ENCODE data around the gene PNPLA7. TPM values are rescaled to one million over a fixed set of nuclear protein-coding genes. Genes with fewer than 3 reads are reported as not detected.
"Not testable (repeated sequence)": the region's sequence is repeated elsewhere in the genome, so short reads cannot be mapped to it uniquely, and the experiment has no call there.

PNPLA7 gene
- total RNA-seq, 1 donor from 2014 or later: 8.8 TPM

DNA sequence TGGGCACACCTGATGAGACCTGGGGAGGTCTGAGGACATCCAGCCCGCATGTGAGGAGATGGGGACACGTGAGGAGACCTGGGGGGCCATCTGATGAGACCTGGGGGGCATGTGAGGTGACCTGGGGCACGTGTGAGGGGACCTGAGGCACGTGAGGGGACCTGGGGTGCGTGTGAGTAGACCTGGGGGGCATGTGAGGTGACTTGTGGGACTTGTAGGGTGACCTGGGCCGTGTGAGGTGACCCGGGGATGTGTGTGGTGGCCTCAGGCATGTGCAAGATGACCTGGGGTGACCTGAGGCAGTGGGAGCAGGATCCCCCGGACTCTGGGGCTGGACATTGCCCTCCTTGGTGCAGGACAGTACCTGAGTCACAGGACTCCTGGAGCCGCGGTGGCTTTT lies 30.6 kb downstream of the PNPLA7 start:
- no peak overlapping the region for H3K27ac Mint-ChIP-seq
- H3K27me3 Mint-ChIP-seq: no peaks in the 10 kb centered on the region
- H3K4me1 Mint-ChIP-seq (ENCODE audit: low read depth): no peaks in the 10 kb centered on the region
- no peak for DNase-seq (ENCODE audit: low spot score, unreplicated experiment)
- no peaks in the 10 kb centered on the region for H3K36me3 Mint-ChIP-seq (ENCODE audit: insufficient read depth)
- no peaks in the 10 kb centered on the region for H3K9me3 Mint-ChIP-seq (ENCODE audit: low read depth)
- TF ChIP-seq CTCF (IDR thresholded peaks at IDR 0.05; ENCODE audit: unreplicated experiment): no peak
- H3K4me3 Mint-ChIP-seq (ENCODE audit: low read depth): no peak overlapping the region

DNA sequence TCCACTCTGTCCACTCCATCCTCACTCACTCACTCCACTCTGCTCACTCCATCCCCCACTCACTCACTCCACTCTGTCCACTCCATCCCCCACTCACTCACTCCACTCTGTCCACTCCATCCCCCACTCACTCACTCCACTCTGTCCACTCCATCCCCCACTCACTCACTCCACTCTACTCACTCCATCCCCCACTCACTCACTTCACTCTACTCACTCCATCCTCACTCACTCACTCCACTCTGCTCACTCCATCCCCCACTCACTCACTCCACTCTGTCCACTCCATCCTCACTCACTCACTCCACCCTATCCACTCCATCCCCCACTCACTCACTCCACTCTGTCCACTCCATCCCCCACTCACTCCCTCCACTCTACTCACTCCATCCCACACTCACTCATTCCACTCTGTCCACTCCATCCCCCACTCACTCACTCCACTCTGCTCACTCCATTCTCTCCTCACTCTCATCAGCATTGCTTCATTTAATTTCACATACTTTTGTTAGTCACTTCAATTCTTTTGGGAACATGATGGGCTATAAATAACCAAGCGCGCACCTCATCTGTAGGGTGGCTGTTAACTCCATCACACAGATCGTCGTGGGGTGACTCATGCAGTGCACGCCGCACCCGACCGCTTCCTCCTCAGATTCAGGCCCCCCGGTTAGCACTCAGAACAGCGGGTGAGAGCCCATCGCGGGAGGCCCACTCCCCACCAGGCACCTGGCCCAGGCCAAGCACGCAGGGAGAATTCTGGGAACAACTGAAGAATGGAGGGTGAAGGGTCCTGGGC lies 31.3 kb downstream of the PNPLA7 start:
- H3K27me3 Mint-ChIP-seq; H3K4me3 Mint-ChIP-seq (ENCODE audit: low read depth); H3K36me3 Mint-ChIP-seq (ENCODE audit: insufficient read depth); DNase-seq (ENCODE audit: low spot score, unreplicated experiment); H3K27ac Mint-ChIP-seq; H3K9me3 Mint-ChIP-seq (ENCODE audit: low read depth); H3K4me1 Mint-ChIP-seq (ENCODE audit: low read depth): not testable (repeated sequence)

- H3K9me3 Mint-ChIP-seq (ENCODE audit: low read depth): no peaks in the 10 kb centered on the region
- H3K4me1 Mint-ChIP-seq (ENCODE audit: low read depth): peaks cover 2% of the 10 kb centered on the region
- H3K4me3 Mint-ChIP-seq (ENCODE audit: low read depth): no peak overlapping the region
- no peak for TF ChIP-seq CTCF (IDR thresholded peaks at IDR 0.05; ENCODE audit: unreplicated experiment)
- DNase-seq (ENCODE audit: low spot score, unreplicated experiment): no peak
- H3K36me3 Mint-ChIP-seq (ENCODE audit: insufficient read depth): peaks cover 3% of the 10 kb centered on the region
- no peak overlapping the region for H3K27ac Mint-ChIP-seq
- no peaks in the 10 kb centered on the region for H3K27me3 Mint-ChIP-seq
Observed at GRCh38 chr9:137516144-137516917, 33.9 kb downstream of the PNPLA7 start.

GRCh38 chr9:137515338-137515724 lies 34.9 kb downstream of the PNPLA7 start:
- H3K27me3 Mint-ChIP-seq: no peaks in the 10 kb centered on the region
- TF ChIP-seq CTCF (IDR thresholded peaks at IDR 0.05; ENCODE audit: unreplicated experiment): no peak
- H3K36me3 Mint-ChIP-seq (ENCODE audit: insufficient read depth): peaks cover 3% of the 10 kb centered on the region
- no peak overlapping the region for H3K4me3 Mint-ChIP-seq (ENCODE audit: low read depth)
- no peaks in the 10 kb centered on the region for H3K9me3 Mint-ChIP-seq (ENCODE audit: low read depth)
- H3K4me1 Mint-ChIP-seq (ENCODE audit: low read depth): peaks cover 2% of the 10 kb centered on the region
- DNase-seq (ENCODE audit: low spot score, unreplicated experiment): no peak
- no peak overlapping the region for H3K27ac Mint-ChIP-seq

DNA sequence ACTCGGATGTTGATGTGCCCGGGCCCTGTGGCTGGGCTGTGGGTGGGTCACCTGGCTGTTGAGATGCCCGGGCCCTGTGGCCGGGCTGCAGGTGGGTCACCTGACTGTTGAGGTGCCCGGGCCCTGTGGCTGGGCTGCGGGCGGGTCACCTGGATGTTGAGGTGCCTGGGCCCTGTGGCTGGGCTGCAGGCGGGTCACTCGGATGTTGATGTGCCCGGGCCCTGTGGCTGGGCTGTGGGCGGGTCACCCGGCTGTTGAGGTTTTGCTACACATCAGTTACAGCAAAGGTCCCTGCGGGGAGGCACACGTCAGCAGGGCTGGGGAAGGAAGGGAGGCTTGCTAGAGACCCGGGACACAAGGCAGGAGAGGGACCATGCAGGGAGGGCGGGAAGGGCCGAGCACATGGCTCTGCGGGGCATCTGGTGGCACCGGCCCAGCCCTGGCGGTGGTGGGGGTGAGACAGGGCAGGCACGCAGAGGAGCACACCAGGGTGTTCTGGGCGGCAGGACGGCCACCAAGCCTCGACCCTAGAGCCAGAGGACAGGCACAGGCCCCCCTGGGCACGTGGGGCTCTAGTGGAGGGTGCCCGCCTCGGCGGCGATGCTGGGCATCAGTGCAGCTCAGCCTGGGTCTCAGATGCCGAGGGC lies 35.4 kb downstream of the PNPLA7 start:
- no peaks in the 10 kb centered on the region for H3K27me3 Mint-ChIP-seq
- peaks cover 3% of the 10 kb centered on the region for H3K36me3 Mint-ChIP-seq (ENCODE audit: insufficient read depth)
- H3K9me3 Mint-ChIP-seq (ENCODE audit: low read depth): no peaks in the 10 kb centered on the region
- H3K27ac Mint-ChIP-seq: no peak overlapping the region
- H3K4me1 Mint-ChIP-seq (ENCODE audit: low read depth): peaks cover 2% of the 10 kb centered on the region
- TF ChIP-seq CTCF (IDR thresholded peaks at IDR 0.05; ENCODE audit: unreplicated experiment): no peak
- no peak for DNase-seq (ENCODE audit: low spot score, unreplicated experiment)
- H3K4me3 Mint-ChIP-seq (ENCODE audit: low read depth): no peak overlapping the region

DNA sequence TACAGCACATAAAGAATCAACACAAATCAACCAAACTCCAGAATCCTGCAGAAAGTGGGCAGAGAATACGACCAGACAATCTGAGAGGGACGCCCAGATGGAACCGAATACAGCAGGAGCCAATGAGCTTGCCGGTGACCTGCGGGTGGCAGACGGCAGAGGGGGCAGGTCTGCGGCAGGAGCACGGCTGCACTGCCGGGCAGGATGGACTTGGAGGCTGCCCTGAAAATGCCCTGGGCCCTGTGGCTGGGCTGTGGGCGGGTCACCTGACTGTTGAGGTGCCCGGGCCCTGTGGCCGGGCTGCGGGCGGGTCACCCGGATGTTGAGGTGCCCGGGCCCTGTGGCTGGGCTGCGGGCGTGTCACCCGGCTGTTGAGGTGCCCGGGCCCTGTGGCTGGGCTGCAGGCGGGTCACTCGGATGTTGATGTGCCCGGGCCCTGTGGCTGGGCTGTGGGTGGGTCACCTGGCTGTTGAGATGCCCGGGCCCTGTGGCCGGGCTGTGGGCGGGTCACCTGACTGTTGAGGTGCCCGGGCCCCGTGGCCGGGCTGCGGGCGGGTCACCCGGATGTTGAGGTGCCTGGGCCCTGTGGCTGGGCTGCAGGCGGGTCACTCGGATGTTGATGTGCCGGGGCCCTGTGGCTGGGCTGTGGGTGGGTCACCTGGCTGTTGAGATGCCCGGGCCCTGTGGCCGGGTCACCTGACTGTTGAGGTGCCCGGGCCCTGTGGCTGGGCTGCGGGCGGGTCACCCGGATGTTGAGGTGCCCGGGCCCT lies 36.2 kb downstream of the PNPLA7 start:
- not testable (repeated sequence) for H3K4me3 Mint-ChIP-seq (ENCODE audit: low read depth); H3K36me3 Mint-ChIP-seq (ENCODE audit: insufficient read depth); H3K4me1 Mint-ChIP-seq (ENCODE audit: low read depth); DNase-seq (ENCODE audit: low spot score, unreplicated experiment); H3K27me3 Mint-ChIP-seq; H3K9me3 Mint-ChIP-seq (ENCODE audit: low read depth); H3K27ac Mint-ChIP-seq

GRCh38 chr9:137513136-137513535 lies 37.1 kb downstream of the PNPLA7 start:
- not testable (repeated sequence) for H3K9me3 Mint-ChIP-seq (ENCODE audit: low read depth); H3K4me3 Mint-ChIP-seq (ENCODE audit: low read depth); DNase-seq (ENCODE audit: low spot score, unreplicated experiment); H3K36me3 Mint-ChIP-seq (ENCODE audit: insufficient read depth); H3K4me1 Mint-ChIP-seq (ENCODE audit: low read depth); H3K27ac Mint-ChIP-seq; H3K27me3 Mint-ChIP-seq

Data from progenitor cell of endocrine pancreas (in vitro differentiated cells).